GM12878 (cell line): ENCODE results near the gene CPSF3. TPM values are rescaled to one million over a fixed set of nuclear protein-coding genes. Genes with fewer than 3 reads are reported as not detected.

Experiments used
- BACH1 ChIP-seq: fragments of 450-650 bp; IDR thresholded peaks from 2 replicates; pipeline ENCODE4 v1.6.1; 2017; ENCODE audit warnings: mild to moderate bottlenecking, borderline replicate concordance
- BCLAF1 ChIP-seq: fragments of 450-650 bp; IDR thresholded peaks from 2 replicates; pipeline ENCODE4 v1.6.1; 2017; ENCODE audit warnings: antibody characterized with exemption, mild to moderate bottlenecking, moderate library complexity
- CBX5 ChIP-seq: sonication (generic); IDR thresholded peaks from 2 replicates; pipeline ENCODE4 v1.6.1; 2016; ENCODE audit warnings: low read depth, moderate library complexity, mild to moderate bottlenecking, inconsistent platforms
- CHD4 ChIP-seq: fragments of 200-600 bp; sonication (generic); IDR thresholded peaks from 2 replicates; pipeline ENCODE4 v1.6.1; 2016; ENCODE audit warnings: mild to moderate bottlenecking
- CUX1 ChIP-seq: IDR thresholded peaks from 2 replicates; pipeline ENCODE4 v1.6.1; 2012; ENCODE audit warnings: improper control_type of control experiment, low read depth, low read length; ENCODE audit not compliant: insufficient replicate concordance
- ESRRA ChIP-seq: IDR thresholded peaks from 2 replicates; pipeline ENCODE4 v1.6.1; 2012; ENCODE audit warnings: mild to moderate bottlenecking, low read length, improper control_type of control experiment
- FOXK2 ChIP-seq: fragments of 450-650 bp; IDR thresholded peaks from 2 replicates; pipeline ENCODE4 v1.6.1; 2017; ENCODE audit warnings: mild to moderate bottlenecking, moderate library complexity
- KDM1A ChIP-seq: fragments of 200-600 bp; sonication (generic); IDR thresholded peaks from 2 replicates; pipeline ENCODE4 v1.6.1; 2016; ENCODE audit warnings: borderline replicate concordance
- MLLT1 ChIP-seq: fragments of 450-650 bp; IDR thresholded peaks from 2 replicates; pipeline ENCODE4 v1.6.1; 2016; ENCODE audit warnings: mild to moderate bottlenecking
- NFXL1 ChIP-seq: fragments of 450-650 bp; IDR thresholded peaks from 2 replicates; pipeline ENCODE4 v1.6.1; 2017; ENCODE audit warnings: antibody characterized with exemption, mild to moderate bottlenecking, borderline replicate concordance
- NR2C1 ChIP-seq: fragments of 450-650 bp; IDR thresholded peaks from 2 replicates; pipeline ENCODE4 v1.6.1; 2017; ENCODE audit warnings: antibody characterized with exemption, mild to moderate bottlenecking, moderate library complexity
- PBX3 ChIP-seq: IDR thresholded peaks from 2 replicates; pipeline ENCODE4 v1.6.1; 2011; ENCODE audit warnings: mild to moderate bottlenecking, low read depth, low read length, moderate library complexity; ENCODE audit not compliant: insufficient replicate concordance
- RAD51 ChIP-seq: fragments of 450-650 bp; IDR thresholded peaks from 2 replicates; pipeline ENCODE4 v1.6.1; 2016; ENCODE audit warnings: moderate library complexity, mild to moderate bottlenecking, inconsistent platforms
- RUNX3 ChIP-seq: IDR thresholded peaks from 2 replicates; pipeline ENCODE4 v1.6.1; 2012; ENCODE audit warnings: low read length, inconsistent platforms
- SKIL ChIP-seq: fragments of 450-650 bp; IDR thresholded peaks from 2 replicates; pipeline ENCODE4 v1.6.1; 2017; ENCODE audit warnings: mild to moderate bottlenecking, low read depth, inconsistent platforms; ENCODE audit not compliant: poor library complexity, severe bottlenecking
- SREBF1 ChIP-seq: IDR thresholded peaks from 2 replicates; pipeline ENCODE4 v1.6.1; 2012; ENCODE audit warnings: mild to moderate bottlenecking, low read length
- SRF ChIP-seq, 2 experiments: IDR thresholded peaks; 2 replicates each; pipeline ENCODE4 v1.6.1; 2011; ENCODE audit warnings: low read depth in 2 of 2, low read length in 2 of 2, mild to moderate bottlenecking in 1 of 2, moderate library complexity in 1 of 2
- TAF1 ChIP-seq: IDR thresholded peaks from 2 replicates; pipeline ENCODE4 v1.6.1; 2011; ENCODE audit warnings: mild to moderate bottlenecking, low read depth, low read length, borderline replicate concordance
- YBX1 ChIP-seq: fragments of 450-650 bp; IDR thresholded peaks from 2 replicates; pipeline ENCODE4 v1.6.1; 2016; ENCODE audit warnings: antibody characterized with exemption
- polyA plus RNA-seq, 11 experiments: library from polyadenylated mRNA; depleted of rRNA in 4 of 11; unstranded in 6 of 11; stranded (reverse) in 5 of 11; fragments of >200 nt; fragmentation: Nextera tagmentation in 4 of 11; fragmentation: Illumina TruSeq in 1 of 11; extraction: Ambion mirVana in 4 of 11; extraction: Trizol in 1 of 11; gene quantifications; 1 replicate in 1 of 11; 2 replicates in 10 of 11; pipeline versions ENCODE4 v1.2.1 to v1.2.3, GENCODE V29; 2011 to 2016; ENCODE audit warnings: inconsistent platforms in 2 of 11, missing spikeins in 2 of 11, low read depth in 1 of 11
- total RNA-seq, 4 experiments: library from RNA; depleted of rRNA in 3 of 4; stranded (reverse); fragments of >200 nt in 3 of 4; fragmentation: Illumina TruSeq in 1 of 4; extraction: Trizol in 1 of 4; gene quantifications; 2 replicates each; pipeline versions ENCODE4 v1.2.1 to v1.2.3, GENCODE V29; 2013 to 2021

The CPSF3 gene
- total and polyA plus RNA-seq, 10 of the 15 experiments (the other 5 are each of a cell fraction or from before 2014, with no cell fraction given) = 34.5 to 108 (median 76.1) TPM

- TF ChIP-seq CUX1 = no peak
- TF ChIP-seq CHD4 = no peak
- TF ChIP-seq CBX5 = no peak
- TF ChIP-seq PBX3 = no peak
- no peak for TF ChIP-seq KDM1A
- TF ChIP-seq BCLAF1 = no peak
- no peak for TF ChIP-seq NR2C1
- no peak for TF ChIP-seq NFXL1
- no peak for TF ChIP-seq MLLT1
- TF ChIP-seq RUNX3 = 0 out of 2 replicates have a peak, but pooled peaks have one; percentile 8
- no peak for TF ChIP-seq BACH1
- TF ChIP-seq TAF1 = no peak
- no peak for TF ChIP-seq SRF (IDR thresholded peaks at IDR 0.05; ENCODE audit: low read depth in 2 of 2, low read length in 2 of 2)
- no peak for TF ChIP-seq RAD51
- no peak for TF ChIP-seq SREBF1
- no peak for TF ChIP-seq SKIL
- no peak for TF ChIP-seq YBX1
- TF ChIP-seq FOXK2 = no peak
- no peak for TF ChIP-seq ESRRA
Observed at GRCh38 chr2:9473985-9474360, 50.5 kb downstream of the CPSF3 start (continued).
